Nephron (organoid): ENCODE data around the gene HNRNPF.
A peak's percentile ranks its signal among the peaks of the same experiment; 100 is the strongest.

ENCODE experiments used
- H3K27ac Mint-ChIP-seq, 3 experiments: 2 replicates each; pipeline ENCODE4 v1.8.0; 2020; ENCODE audit warnings: mixed read lengths in 3 of 3, mild to moderate bottlenecking in 2 of 3, moderate library complexity in 1 of 3
- H3K27me3 Mint-ChIP-seq: 2 replicates; pipeline ENCODE4 v1.8.0; 2021; ENCODE audit warnings: low read depth, mild to moderate bottlenecking, moderate library complexity, mixed read lengths
- H3K36me3 Mint-ChIP-seq: 2 replicates; pipeline ENCODE4 v1.8.0; 2020; ENCODE audit warnings: low read depth, mixed read lengths
- H3K4me1 Mint-ChIP-seq: 2 replicates; pipeline ENCODE4 v1.8.0; 2020; ENCODE audit warnings: mixed read lengths
- H3K4me3 Mint-ChIP-seq, 3 experiments: 2 replicates each; pipeline ENCODE4 v1.8.0; 2020; ENCODE audit warnings: mild to moderate bottlenecking in 3 of 3, mixed read lengths in 3 of 3, moderate library complexity in 2 of 3
- H3K9me3 Mint-ChIP-seq: 2 replicates; pipeline ENCODE4 v1.8.0; 2020; ENCODE audit warnings: mixed read lengths
- CTCF ChIP-seq, 3 experiments: fragments of 200-600 bp; sonication (generic); IDR thresholded peaks; one replicate each; pipeline ENCODE4 v1.5.0; 2021; ENCODE audit warnings: antibody characterized with exemption in 3 of 3; ENCODE audit not compliant: unreplicated experiment in 3 of 3

Gene HNRNPF

DNA sequence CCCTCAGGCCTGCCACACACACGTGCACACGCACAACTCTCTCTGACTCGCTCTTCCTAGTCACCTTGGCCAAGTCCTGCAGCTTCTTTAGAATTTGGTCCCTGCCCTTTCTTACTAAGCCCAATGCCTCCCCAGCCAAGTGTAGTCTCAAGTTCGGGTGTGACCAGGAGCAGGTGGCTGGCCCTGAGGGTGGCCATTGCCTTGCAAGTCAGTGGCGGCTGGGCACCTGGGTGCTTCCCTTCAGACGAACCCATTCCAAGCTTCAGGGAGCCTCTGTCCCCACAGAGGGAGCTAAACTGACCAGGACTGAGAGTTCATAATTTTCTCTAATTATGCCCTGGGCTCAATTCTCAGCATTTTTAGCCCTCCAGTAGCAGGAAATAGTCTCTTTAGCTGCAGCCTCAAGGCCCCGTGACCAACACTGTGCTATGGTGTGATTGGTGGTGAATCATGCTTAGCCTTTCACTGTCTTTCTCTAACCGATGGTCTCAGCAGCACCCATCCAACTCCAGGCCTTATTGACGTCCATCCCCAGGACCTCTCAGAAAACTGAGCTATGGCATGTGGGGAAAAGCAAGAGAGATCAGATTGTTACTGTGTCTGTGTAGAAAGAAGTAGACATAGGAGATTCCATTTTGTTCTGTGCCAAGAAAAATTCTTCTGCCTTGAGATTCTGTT lies 72.2 kb downstream of the HNRNPF start:
- no peaks in the 10 kb centered on the region for H3K9me3 Mint-ChIP-seq
- H3K27me3 Mint-ChIP-seq, result peaks cover 20% of the 10 kb centered on the region
- TF ChIP-seq CTCF (IDR thresholded peaks at IDR 0.05; ENCODE audit: unreplicated experiment in 3 of 3), result no peak
- peaks cover 17% of the 10 kb centered on the region for H3K4me1 Mint-ChIP-seq
- H3K4me3 Mint-ChIP-seq, result no peak overlapping the region
- peak overlapping the region; percentile 89 to 94 (median 92) for H3K27ac Mint-ChIP-seq
- H3K36me3 Mint-ChIP-seq, result no peaks in the 10 kb centered on the region

GRCh38 chr10:43336061-43336460 lies 72.9 kb downstream of the HNRNPF start:
- Mint-ChIP-seq H3K4me1 (peaks cover 17% of the 10 kb centered on the region), H3K9me3 (no peaks in the 10 kb centered on the region)

More at GRCh38 chr10:43336061-43336460, 72.9 kb downstream of the HNRNPF start:
- no peak for TF ChIP-seq CTCF (IDR thresholded peaks at IDR 0.05; ENCODE audit: unreplicated experiment in 3 of 3)
- no peak overlapping the region for H3K4me3 Mint-ChIP-seq
- peaks cover 20% of the 10 kb centered on the region for H3K27me3 Mint-ChIP-seq
- H3K36me3 Mint-ChIP-seq, result no peaks in the 10 kb centered on the region
- no peak overlapping the region for H3K27ac Mint-ChIP-seq
